IPS-11a (cell line): ENCODE data around the gene FUT2.
"Not testable (repeated sequence)": the region's sequence is repeated elsewhere in the genome, so short reads cannot be mapped to it uniquely, and the experiment has no call there.

Source experiments
- H3K4me3 ChIP-seq: one replicate; pipeline ENCODE4 v1.5.1; 2013; ENCODE audit warnings: low read depth, low read length, control low read depth

FUT2 gene

DNA sequence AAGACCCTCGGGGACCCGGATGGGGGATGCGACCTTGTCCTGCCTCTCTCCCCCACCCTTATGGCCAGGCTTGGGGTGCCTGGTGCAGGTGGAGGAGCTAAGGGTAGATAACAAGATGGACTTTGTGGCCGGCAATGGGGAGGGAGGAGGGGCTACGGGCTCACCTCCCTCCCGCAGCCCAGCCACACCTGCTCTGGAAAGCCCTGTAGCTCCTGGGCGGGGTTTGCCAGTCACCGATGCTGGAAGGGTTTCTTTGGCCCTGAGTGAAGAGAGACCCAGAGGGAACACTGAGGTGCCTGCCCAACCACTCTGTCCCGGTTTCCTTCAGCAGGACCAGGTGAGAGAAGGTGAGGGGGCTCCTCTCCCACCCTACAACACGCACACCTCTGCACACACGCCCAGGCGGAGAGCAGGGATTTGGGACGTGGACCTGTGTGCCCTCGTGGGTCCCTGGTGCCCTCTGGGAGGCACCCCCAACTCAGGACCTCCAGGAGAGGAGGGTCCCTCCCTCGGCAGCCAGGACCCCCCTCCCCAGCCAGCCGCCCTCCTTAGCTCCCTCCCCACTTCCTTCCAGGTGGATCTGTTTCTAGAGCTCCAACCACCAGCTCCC, at the start of gene FUT2:
Gene FUT2 (plus strand): TSS at position 229 of the 610 bp plus-strand sequence. CDS start 6,986 bp downstream, outside the sequence.
- peak within 1 kb of the TSS; percentile 73 for H3K4me3 ChIP-seq

DNA sequence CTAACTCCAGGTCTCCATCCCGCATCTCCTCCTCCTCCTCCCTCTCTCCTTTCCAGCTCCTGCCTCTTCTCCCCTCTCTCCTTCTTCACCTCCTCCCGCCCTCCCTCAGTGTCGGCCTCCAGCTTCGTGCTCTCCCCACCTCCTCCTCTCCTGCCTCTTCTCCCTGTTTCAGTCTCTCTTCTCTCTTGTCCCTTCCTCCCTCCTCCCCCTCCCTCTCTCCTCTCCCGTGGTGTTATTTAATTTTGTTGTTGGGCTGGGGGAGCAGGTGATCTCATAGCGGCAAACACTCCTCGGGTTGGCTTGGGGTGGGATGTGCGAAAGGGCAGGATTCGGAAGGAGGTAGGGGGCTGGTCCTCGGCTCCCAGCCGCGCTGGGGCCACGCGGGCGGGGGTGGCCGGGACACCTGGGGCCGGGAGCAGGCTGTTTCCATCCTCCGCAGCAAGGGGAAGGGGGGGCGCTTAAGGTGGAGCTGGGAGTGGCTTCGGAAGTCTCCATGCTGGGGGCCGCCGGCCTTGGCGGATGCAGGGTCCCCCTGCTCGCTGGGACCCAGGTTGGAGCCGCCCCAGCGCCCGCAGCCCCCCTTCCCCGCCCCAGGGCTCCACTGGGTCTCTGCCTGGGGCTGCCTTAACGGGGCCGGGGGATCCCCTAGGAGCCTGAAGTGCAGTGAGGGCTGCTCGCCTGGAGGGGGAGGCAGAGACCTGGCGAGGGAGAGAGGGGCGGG, 49.6 kb upstream of the FUT2 start, which contains the start of gene CA11:
Gene CA11 (minus strand): TSS at position 187 of the 721 bp plus-strand sequence. CDS start 555 bp downstream, outside the sequence.
- H3K4me3 ChIP-seq: peak within 1 kb of the TSS; percentile 69

DNA sequence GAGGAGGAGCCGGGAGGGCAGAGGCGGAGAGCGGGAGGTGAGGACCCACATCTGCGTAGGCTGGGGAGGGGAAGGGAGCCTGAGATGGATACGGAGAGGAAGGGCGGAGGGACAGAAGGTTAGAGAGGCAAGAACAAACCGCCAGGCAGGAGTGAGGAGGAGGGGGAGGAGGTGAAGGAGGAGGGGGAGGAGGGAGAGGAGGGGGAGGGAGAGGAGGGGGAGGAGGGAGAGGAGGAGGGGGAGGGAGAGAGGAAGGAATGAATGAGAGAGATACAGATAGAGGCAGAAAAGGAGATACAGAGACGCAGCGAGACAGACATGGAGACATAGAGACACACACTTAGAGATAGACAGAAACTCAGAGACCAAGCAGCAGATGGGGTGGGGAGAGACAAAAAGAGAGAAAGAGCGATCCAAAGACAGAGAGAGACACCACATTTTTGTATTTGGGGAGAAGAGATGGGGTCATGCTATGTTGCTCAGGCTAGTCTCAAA, 49.0 kb upstream of the FUT2 start:
- H3K4me3 ChIP-seq: no peak overlapping the region

DNA sequence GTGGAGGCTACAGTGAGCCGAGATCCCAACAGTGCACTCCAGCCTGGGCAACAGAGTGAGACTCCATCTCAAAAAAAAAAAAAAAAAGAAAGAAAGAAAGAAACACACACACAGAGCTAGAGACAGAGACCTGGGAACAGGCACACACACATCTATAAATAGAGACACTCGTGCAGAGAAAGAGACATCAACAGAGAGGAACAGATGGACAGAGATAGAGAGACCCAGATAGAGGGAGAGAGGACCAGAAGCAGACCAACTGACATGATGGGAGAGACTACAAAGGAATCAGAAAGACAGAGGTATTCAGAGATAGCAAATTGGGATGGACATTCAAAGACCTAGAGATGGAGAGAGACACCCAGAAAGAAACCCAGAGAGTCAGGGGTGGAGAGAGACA, 47.6 kb upstream of the FUT2 start:
- H3K4me3 ChIP-seq: no peak overlapping the region

DNA sequence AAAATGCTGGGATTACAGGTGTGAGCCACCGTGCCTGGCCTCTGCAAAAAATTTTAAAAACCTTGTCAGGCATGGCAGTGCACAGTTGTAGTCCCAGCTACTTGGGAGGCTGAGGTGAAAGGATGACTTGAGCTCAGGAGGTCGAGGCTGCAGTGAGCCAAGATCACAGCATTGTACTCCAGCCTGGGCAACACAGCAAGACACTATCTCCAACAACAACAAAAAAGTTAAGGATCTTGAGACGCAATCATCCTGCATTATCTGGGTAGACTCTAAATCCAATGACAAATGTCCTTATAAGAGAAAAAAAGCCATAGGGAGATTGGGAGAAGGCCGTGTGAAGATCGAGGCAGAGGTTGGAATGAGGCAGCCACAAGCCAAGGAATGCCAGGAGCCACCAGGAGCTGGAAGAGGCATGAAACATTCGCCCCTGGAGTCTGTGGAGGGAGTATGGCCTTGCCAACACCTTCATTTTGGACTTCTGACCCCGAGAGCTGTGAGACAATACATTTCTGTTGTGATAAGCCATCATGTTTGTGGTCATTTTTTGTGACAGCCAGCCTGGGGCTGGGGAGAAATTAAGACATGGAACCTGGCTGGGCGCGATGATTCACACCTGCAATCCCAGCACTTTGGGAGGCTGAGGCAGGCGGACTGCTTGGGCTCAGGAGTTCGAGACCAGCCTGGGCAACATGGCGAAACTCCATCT, 44.6 kb upstream of the FUT2 start:
- no peak overlapping the region for H3K4me3 ChIP-seq

DNA sequence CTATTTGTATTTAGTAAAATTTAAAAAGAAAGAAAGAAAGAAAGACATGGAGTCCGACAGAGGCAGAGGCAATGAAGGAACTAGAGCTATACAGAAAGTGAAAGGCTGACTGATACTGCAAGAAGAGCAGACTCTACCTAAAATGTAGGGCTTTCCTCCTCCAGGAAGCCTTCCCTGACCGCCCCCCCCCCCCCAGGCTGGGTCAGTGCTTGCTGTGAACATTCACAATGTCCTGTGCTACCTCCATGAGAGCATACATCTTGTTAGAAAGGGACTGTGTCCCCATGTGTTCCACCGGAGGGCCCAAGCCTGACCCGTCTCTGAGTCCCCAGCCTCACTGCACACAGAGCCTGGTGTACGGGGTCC, 44.1 kb upstream of the FUT2 start:
- H3K4me3 ChIP-seq: no peak overlapping the region

DNA sequence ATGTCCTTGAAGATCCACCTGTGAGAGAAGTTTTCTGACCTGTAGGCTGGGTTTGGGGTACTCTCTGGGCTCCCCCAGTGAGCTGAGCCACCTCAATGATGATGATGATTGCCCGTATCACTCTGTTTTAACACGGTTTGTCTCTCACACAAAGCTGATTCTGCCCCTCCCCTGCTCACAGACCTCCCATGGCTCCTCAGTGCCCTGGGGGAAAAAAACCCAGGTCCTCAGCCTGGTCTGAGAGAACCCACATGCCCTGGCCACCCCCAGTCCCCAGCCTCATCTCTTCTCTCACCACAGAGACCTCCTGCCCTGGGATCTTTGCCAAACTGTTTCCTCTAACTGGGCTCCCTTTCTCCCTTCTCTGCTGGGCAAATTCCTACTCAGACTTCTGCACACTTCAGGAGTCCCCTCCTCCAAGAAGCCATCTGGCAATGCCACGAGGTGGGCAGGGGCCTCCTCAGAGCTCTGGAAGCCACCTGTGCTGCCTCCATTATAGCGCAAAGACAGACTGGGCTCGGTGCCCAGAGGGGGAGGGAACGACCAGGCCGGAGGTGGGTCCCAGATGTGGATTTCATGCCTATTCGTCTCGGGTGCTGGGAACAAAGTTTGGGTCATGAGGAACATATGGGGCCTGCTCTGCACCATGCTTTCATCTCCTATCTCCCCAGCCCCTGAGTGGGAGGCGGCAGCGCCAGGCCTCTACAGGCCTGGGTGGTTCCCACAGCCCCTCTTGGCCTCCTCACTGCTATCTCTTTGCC, 41.3 kb upstream of the FUT2 start:
- no peak overlapping the region for H3K4me3 ChIP-seq

DNA sequence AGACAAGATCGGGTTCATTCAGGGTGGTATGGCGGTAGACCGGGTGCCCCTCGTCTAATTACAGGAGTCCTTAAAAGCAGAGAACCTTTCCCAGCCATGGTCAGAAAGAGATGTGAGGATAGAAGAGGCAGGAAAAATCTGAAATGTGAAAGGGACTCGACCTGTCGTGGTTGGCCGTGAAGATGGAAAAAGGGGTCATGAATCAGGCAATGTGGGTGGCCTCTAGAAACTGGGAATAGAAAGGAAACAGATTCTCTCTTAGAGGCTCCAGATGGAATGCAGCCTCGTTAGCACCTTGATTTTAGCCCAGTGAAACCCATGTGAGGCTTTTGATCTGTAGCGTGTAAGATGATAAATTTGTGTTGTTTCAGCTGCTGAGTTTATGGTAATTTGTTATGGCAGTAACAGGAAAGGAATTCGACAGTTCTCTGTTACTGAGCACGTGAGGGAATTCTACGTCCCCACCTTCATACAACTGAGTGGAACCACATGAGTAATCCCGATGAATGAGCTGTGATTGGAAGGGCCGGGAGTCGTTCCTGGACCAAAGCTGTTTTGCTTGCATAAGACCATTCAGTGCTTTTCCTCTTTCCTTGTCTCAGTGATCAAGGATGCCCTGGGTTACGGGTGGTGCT, 38.8 kb upstream of the FUT2 start:
- no peak overlapping the region for H3K4me3 ChIP-seq

DNA sequence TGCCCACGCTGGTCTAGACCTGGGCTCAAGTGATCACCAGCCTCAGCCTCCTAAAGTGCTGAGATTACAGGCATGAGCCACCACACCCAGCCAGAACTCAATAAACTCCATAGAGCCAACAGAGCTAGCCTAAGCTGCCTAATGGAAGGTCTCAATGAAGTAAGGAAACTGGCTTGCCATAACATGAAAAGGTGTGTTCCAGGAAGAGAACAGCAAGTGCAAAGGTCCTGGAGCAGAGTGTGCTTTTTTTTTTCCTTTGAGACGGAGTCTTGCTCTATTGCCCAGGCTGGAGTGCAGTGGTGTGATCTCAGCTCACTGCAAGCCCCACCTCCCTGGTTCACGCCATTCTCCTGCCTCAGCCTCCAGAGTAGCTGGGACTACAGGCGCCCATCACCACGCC, 37.9 kb upstream of the FUT2 start:
- not testable (repeated sequence) for H3K4me3 ChIP-seq

DNA sequence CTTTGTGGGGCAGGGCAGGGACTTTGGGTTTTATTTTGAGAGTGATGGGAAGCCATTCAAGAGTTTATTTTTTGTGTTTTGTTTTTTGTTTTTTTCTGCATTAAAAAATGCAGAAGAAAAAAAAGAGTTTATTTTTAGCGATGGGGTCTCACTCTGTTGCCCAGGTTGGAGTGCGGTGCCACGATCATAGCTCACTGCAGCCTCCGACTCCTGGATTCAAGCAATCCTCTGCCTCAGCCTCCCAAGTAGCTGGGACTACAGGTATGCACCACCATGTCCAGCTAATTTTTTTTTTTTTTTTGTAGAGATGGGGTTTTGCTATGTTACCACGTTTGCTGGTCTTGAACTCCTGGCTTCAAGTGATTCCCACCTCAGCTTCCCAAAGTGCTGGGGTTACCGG, 37.3 kb upstream of the FUT2 start:
- H3K4me3 ChIP-seq: no peak overlapping the region

DNA sequence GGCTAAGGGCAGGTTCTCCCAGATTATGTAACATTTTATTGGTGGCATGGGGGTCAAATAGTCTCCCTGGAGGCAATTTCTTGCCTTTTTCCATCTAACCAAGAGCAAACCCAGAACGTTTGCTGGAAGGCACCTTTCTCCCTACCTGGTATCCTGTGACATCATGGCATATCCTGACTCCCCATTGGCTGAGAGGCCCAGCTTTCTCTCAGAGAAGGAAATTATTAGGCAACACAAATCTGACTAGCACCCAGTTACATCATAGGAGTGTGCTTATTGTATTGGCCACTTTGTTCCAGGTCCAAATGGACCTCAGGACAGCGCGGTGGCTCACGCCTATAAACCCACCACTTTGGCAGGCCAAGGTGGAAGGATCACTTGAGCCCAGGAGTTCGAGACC, 36.0 kb upstream of the FUT2 start:
- no peak overlapping the region for H3K4me3 ChIP-seq

DNA sequence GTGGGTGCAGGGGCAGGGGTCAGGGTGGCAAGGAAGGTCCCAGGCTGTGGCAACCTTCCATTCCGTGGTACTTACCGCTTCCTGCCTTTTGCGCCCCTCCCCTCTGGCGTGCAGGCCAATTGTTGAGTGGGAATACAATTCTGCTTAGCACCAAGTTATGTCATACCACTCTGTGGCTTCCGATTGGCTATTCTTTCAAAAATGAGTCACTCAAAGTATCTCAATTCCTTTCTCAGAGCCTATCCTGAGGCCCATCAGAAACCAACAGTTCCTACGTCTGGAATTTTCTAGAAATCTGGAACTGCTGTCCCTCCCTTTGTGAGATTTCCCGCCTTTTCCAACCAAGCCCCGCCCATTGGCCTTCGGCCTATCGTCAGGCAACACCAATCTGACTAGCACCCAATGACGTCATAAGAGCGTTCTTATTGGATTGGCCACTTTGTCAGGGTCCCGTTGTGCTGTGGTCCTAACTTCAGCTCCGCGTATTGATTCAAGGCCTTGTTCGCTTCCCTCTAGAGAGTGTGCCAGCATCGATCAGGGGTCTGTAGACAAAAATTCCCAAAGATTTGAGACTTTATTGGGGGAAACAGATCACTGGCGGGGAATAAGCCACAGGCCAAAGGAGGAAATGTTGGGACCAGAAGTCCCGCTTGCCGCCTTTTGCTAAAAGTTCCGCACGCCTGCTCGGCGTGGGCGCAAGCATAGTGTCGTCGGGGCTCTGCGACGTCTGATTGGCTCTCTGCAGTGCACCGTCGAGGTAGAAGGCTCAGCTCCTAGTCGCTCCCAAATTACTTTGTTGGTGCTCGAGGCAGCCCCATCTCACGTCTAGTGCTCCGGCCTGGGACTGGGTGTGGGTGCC, 34.7 kb upstream of the FUT2 start:
- no peak overlapping the region for H3K4me3 ChIP-seq

DNA sequence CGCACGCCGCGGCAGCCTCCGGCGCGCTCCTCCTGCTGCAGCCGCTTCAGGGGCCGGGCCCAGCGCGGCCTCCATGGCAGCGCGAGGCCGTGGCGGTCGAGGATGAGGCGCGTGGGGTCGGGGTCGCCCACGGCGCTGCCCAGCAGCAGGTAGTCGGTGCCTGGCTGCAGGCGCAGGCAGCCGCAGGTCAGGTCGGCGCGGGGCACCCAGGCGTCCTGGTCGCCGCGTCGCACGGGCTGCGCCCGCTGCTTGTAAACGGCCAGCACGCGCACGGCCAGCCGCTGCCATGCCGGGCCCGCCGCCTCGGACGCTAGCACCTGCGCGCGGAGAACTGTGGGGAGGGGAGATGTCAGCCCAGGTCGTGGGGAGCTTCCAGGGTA, 34.1 kb upstream of the FUT2 start:
- H3K4me3 ChIP-seq: no peak overlapping the region

DNA sequence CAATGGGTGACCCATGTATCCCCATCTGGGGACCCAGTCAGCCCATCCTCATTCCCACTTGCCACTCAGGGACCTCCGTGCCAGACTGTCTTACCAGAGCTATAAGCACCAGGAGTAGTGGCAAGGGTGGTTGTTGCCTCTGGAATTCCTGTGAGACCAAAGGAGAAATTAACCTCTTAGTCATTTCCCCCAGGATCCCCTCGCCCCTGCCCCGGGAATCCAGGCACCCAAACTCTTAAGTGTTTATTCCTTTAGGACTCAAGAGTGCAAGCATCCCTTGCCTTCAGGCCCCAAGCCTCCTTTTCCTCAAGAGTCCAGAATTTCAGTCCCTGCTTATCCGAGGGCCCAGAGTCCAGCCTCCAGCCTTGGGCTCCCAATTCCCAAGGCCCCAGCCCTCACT, 32.1 kb upstream of the FUT2 start:
- no peak overlapping the region for H3K4me3 ChIP-seq

DNA sequence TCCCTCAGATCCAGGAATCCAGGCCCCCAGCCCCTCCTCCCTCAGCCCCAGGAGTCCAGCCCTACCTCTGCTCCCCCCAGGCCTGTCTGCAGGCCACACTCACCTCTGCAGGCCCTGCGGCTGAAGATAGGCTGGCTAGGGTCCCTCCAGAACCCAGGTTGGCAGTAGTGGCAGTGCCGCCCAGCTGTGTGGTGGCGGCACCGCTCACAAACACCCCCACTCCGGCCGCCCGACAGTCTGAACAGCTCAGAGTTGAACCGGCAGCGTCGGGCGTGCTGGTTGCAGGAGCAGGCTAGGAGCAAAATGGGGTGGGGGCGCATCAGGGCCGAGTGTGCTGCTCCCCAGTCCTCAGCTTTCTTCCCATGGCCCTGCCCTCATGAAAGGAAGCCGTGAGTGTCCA, 31.3 kb upstream of the FUT2 start:
- H3K4me3 ChIP-seq: no peak overlapping the region

DNA sequence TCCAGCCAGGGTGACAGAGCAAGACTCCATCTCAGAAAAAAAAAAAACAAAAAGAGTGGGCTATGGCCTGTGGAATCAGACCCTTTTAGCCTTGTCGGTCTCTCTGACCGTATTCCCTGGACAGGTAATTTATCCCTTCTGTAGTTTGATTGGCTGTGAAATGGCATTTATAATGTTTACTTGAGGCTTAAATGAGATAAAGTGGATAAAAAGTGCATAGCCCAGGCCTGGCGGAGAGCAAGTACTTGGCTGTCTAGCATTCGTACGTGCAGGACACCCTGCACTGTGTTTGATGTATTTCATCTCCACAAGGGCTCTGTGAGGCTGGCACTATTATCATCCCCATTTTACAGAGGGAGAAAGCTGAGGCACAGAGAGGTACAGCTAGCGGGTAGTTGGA, 30.0 kb upstream of the FUT2 start:
- H3K4me3 ChIP-seq: no peak overlapping the region

DNA sequence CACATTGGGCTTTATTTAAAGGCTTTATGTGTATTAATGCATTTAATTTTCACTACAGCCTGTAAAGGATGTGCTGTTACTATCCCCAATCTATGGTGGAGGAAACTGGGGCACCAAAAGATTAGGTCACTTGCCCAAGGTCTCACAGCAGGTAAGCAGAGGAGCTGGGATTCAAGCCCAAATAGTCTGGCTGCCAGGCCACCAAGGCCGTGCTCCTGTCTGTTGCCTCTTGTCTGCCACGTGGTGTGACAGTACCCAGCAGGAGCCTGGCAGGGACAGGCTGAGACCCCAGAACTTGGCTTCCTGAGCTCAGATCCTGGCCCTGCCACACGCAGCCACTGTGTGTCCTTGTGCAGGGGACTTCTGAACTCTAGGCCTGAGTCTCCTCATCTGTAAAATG, 27.4 kb upstream of the FUT2 start:
- H3K4me3 ChIP-seq: no peak overlapping the region

DNA sequence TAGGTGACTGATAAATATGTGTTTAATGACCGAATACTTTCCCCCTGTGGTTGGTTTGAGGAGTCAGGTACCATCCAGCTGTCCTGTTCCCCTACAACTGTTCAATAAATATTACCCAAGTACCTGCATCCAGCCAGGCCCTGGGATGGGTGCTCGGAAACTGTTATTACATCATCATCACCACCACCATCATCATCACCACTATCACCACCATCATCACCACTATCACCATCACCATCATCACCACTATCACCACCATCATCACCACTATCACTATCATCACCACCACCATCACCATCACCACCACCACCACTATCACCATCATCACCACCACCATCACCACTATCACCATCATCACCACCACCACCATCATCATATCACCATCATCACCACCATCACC, 27.0 kb upstream of the FUT2 start:
- no peak overlapping the region for H3K4me3 ChIP-seq

DNA sequence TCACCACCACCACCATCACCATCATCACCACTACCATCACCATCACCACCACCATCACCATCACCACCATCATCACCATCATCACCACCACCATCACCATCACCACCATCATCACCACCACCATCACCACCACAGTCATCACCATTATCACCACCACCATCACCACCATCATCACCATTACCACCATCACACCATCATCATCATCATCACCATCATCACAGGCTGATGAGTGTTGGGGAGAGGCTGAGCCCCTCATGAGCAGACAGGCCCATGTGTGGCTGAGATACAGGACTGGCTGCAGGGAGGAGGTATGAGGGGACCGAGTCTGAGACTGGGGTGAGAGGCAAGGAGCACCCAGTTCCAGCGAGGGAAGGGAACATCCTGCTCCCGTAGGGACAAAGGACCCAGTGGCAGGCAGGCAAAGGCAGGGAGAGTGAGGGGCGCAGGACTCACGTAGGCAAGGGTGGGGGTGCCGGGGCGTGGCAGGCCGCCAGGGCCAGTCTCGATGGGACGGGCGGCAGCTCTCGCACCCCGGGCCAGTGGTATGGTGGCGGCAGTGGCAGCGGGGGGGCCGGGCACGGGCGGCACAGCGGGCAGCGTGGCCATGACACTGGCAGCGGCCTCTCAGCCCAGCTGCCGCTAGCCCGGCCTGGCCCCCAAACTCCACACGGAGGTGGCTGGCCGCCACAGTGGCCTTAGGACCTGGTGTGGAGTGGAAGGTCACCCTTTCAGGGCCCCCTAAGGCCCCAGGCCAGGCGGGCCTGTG, 25.7 kb upstream of the FUT2 start:
- no peak overlapping the region for H3K4me3 ChIP-seq
